ENCODE data around the gene VSTM2B.
"Not testable (repeated sequence)": the region's sequence is repeated elsewhere in the genome, so short reads cannot be mapped to it uniquely, and the experiment has no call there.

Gene VSTM2B

DNA sequence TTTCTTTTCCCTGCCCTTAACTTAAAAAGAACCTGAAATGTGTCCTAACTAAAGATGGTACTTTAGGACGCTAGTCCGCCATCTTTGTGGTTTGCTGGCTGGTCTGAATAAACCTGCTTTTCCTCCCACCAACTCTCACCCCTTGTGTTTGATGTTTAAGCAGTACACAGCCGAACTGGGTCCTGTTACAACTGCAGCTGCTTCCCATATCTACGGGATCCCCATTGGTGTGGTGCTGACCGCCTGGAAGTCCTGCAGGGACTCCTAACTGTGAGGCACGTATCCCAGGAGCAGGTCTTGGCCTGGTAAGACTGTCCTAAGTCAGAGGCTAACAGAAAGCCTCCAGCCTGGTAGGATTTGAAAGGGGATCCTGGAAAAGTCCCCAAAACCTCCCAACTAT lies 40.9 kb upstream of the VSTM2B start:
- no peaks in the 10 kb centered on the region for H3K79me2 ChIP-seq (ENCODE audit: insufficient read depth, low read length)
- H3K9me2 ChIP-seq (ENCODE audit: low read depth, low read length): no peaks in the 10 kb centered on the region
- TF ChIP-seq, protein P1, sequence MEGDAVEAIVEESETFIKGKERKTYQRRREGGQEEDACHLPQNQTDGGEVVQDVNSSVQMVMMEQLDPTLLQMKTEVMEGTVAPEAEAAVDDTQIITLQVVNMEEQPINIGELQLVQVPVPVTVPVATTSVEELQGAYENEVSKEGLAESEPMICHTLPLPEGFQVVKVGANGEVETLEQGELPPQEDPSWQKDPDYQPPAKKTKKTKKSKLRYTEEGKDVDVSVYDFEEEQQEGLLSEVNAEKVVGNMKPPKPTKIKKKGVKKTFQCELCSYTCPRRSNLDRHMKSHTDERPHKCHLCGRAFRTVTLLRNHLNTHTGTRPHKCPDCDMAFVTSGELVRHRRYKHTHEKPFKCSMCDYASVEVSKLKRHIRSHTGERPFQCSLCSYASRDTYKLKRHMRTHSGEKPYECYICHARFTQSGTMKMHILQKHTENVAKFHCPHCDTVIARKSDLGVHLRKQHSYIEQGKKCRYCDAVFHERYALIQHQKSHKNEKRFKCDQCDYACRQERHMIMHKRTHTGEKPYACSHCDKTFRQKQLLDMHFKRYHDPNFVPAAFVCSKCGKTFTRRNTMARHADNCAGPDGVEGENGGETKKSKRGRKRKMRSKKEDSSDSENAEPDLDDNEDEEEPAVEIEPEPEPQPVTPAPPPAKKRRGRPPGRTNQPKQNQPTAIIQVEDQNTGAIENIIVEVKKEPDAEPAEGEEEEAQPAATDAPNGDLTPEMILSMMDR (IDR thresholded peaks at IDR 0.05; ENCODE audit: low read length): no peak
- no peak for TF ChIP-seq EZH2 (IDR thresholded peaks at IDR 0.05; ENCODE audit: borderline replicate concordance, low read length)
- H3K9me3 ChIP-seq (ENCODE audit: low read length): 0 out of 2 replicates have a peak, but pooled peaks cover 2% of the 10 kb centered on the region
- H3K27me3 ChIP-seq (ENCODE audit: insufficient read depth, low read length): no peaks in the 10 kb centered on the region
- no peaks in the 10 kb centered on the region for H3K4me1 ChIP-seq (ENCODE audit: insufficient read depth, low read length, severe bottlenecking)
- no peak overlapping the region for H2AFZ ChIP-seq (ENCODE audit: low read length)
- H3K9ac ChIP-seq (ENCODE audit: low read length): no peak overlapping the region
- H3K4me3 ChIP-seq (ENCODE audit: low read depth, low read length, poor library complexity, severe bottlenecking): no peak overlapping the region
- H3K4me2 ChIP-seq (ENCODE audit: low read length): no peak overlapping the region
- no peaks in the 10 kb centered on the region for H3K36me3 ChIP-seq (ENCODE audit: insufficient read depth, low read length)
- H3F3A ChIP-seq (ENCODE audit: insufficient read depth, low read length): no peaks in the 10 kb centered on the region
- H4K20me1 ChIP-seq (ENCODE audit: insufficient read depth, low read length): no peaks in the 10 kb centered on the region
- no peak overlapping the region for H3K27ac ChIP-seq (ENCODE audit: low read depth, low read length, poor library complexity, severe bottlenecking)

DNA sequence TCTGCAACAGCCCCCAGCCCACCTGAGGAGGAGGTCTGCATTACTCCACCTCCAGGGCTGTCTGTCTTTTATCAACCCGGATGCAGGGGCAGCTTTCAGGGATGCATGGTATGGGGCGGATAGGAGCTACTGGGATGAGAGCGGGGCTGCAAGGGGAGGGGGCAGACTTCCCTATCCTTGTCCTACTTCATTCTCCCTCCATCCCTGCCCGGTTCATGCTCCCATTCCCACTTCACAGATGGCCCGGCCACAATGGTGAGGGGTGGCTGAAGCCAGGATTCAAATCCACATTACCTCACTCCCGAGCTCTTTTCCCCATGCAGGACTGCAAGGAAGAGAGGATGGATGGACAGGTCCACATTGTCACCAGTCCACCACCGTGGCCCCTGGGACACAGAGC lies 40.5 kb upstream of the VSTM2B start:
- Histone ChIP-seq H3F3A (ENCODE audit: insufficient read depth, low read length) (no peaks in the 10 kb centered on the region), H3K36me3 (ENCODE audit: insufficient read depth, low read length) (no peaks in the 10 kb centered on the region), H3K4me1 (ENCODE audit: insufficient read depth, low read length, severe bottlenecking) (no peaks in the 10 kb centered on the region), H3K9me3 (ENCODE audit: low read length) (0 out of 2 replicates have a peak, but pooled peaks cover 2% of the 10 kb centered on the region), H3K9ac (ENCODE audit: low read length) (no peak overlapping the region), H3K9me2 (ENCODE audit: low read depth, low read length) (no peaks in the 10 kb centered on the region), H4K20me1 (ENCODE audit: insufficient read depth, low read length) (no peaks in the 10 kb centered on the region), H3K27me3 (ENCODE audit: insufficient read depth, low read length) (no peaks in the 10 kb centered on the region), H3K27ac (ENCODE audit: low read depth, low read length, poor library complexity, severe bottlenecking) (no peak overlapping the region), H3K4me3 (ENCODE audit: low read depth, low read length, poor library complexity, severe bottlenecking) (no peak overlapping the region), H2AFZ (ENCODE audit: low read length) (no peak overlapping the region), H3K79me2 (ENCODE audit: insufficient read depth, low read length) (no peaks in the 10 kb centered on the region), H3K4me2 (ENCODE audit: low read length) (no peak overlapping the region)
- TF ChIP-seq, protein P1 (IDR thresholded peaks at IDR 0.05; ENCODE audit: low read length): no peak

DNA sequence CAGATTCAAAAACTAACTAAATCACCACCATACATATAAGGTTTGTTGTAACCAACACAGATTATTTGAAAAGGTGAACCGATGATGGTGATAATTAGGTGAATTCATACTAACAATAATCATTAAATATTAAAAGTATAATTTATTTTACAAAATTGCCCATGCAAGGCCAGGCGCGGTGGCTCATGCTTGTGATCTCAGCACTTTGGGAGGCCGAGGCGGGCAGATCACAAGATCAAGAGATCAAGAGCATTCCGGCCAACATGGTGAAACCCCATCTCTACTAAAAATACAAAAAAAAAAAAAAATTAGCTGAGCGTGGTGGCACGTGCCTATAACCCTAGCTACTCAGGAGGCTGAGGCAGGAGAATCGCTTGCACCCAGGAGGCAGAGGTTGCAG lies 38.8 kb upstream of the VSTM2B start:
- H4K20me1 ChIP-seq (ENCODE audit: insufficient read depth, low read length); H3K27me3 ChIP-seq (ENCODE audit: insufficient read depth, low read length); H3K4me3 ChIP-seq (ENCODE audit: low read depth, low read length, poor library complexity, severe bottlenecking); H3K4me1 ChIP-seq (ENCODE audit: insufficient read depth, low read length, severe bottlenecking); H3K4me2 ChIP-seq (ENCODE audit: low read length); H3K27ac ChIP-seq (ENCODE audit: low read depth, low read length, poor library complexity, severe bottlenecking); H3K79me2 ChIP-seq (ENCODE audit: insufficient read depth, low read length); H3K9ac ChIP-seq (ENCODE audit: low read length); H3K9me2 ChIP-seq (ENCODE audit: low read depth, low read length); H3K9me3 ChIP-seq (ENCODE audit: low read length); H2AFZ ChIP-seq (ENCODE audit: low read length); H3F3A ChIP-seq (ENCODE audit: insufficient read depth, low read length); H3K36me3 ChIP-seq (ENCODE audit: insufficient read depth, low read length): not testable (repeated sequence)

DNA sequence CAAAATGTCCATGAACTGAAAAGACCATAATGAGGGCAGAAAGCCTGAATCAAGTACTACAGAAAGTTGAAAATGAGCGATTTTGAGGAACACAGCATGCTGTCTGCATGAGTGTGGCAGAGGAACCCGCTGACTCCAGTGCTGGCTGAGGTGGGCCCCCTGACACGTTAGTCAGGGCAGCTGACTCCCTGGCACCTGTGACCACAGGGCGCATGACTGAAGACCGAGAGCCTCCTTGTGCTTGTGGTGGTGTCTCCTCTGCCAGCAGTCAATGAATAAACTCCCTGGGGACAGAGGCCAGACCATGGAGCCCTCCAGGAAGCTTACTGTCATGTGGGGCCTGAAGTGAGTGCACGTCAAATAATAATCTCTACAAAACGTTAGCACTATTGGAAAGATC lies 38.4 kb upstream of the VSTM2B start:
- no peak overlapping the region for H3K27ac ChIP-seq (ENCODE audit: low read depth, low read length, poor library complexity, severe bottlenecking)
- H3K4me1 ChIP-seq (ENCODE audit: insufficient read depth, low read length, severe bottlenecking): no peaks in the 10 kb centered on the region
- no peaks in the 10 kb centered on the region for H3K27me3 ChIP-seq (ENCODE audit: insufficient read depth, low read length)
- H3K9ac ChIP-seq (ENCODE audit: low read length): no peak overlapping the region
- H2AFZ ChIP-seq (ENCODE audit: low read length): no peak overlapping the region
- H3K79me2 ChIP-seq (ENCODE audit: insufficient read depth, low read length): no peaks in the 10 kb centered on the region
- H3K4me3 ChIP-seq (ENCODE audit: low read depth, low read length, poor library complexity, severe bottlenecking): no peak overlapping the region
- H3K36me3 ChIP-seq (ENCODE audit: insufficient read depth, low read length): no peaks in the 10 kb centered on the region
- TF ChIP-seq, protein P1 (IDR thresholded peaks at IDR 0.05; ENCODE audit: low read length): no peak
- no peak for TF ChIP-seq EZH2 (IDR thresholded peaks at IDR 0.05; ENCODE audit: borderline replicate concordance, low read length)
- no peaks in the 10 kb centered on the region for H3K9me3 ChIP-seq (ENCODE audit: low read length)
- no peaks in the 10 kb centered on the region for H4K20me1 ChIP-seq (ENCODE audit: insufficient read depth, low read length)
- no peaks in the 10 kb centered on the region for H3F3A ChIP-seq (ENCODE audit: insufficient read depth, low read length)
- no peak overlapping the region for H3K4me2 ChIP-seq (ENCODE audit: low read length)
- H3K9me2 ChIP-seq (ENCODE audit: low read depth, low read length): no peaks in the 10 kb centered on the region

All from OCI-LY1 (cell line).